Karpas-422 (cell line): ENCODE data around the gene POU5F1. TPM values are rescaled to one million over a fixed set of nuclear protein-coding genes. Genes with fewer than 3 reads are reported as not detected.

Experiments used
- DNase-seq: peaks from one replicate; pipeline ENCODE4 v3.0.0-alpha.2; 2015
- H2AFZ ChIP-seq: fragments of 200-600 bp; sonication (generic); 2 replicates; pipeline ENCODE4 v1.6.1; 2014; ENCODE audit warnings: antibody characterized with exemption, low read length, mixed read lengths
- H3K27ac ChIP-seq: fragments of 200-600 bp; sonication (generic); 2 replicates; pipeline ENCODE4 v1.5.1; 2014; ENCODE audit warnings: mild to moderate bottlenecking, low read length, moderate library complexity
- H3K27me3 ChIP-seq: fragments of 200-600 bp; sonication (generic); 2 replicates; pipeline ENCODE4 v1.6.1; 2014; ENCODE audit warnings: low read length, mixed read lengths
- H3K36me3 ChIP-seq: fragments of 200-600 bp; sonication (generic); 2 replicates; pipeline ENCODE4 v1.6.1; 2014; ENCODE audit warnings: low read length, mixed read lengths; ENCODE audit not compliant: insufficient read depth
- H3K4me1 ChIP-seq: fragments of 200-600 bp; sonication (generic); 2 replicates; pipeline ENCODE4 v1.6.1; 2014; ENCODE audit warnings: mild to moderate bottlenecking, low read length, mixed read lengths
- H3K4me2 ChIP-seq: fragments of 200-600 bp; sonication (generic); 2 replicates; pipeline ENCODE4 v1.6.1; 2014; ENCODE audit warnings: low read length, low read depth, mild to moderate bottlenecking; ENCODE audit not compliant: poor library complexity, severe bottlenecking
- H3K4me3 ChIP-seq: fragments of 200-600 bp; sonication (generic); 2 replicates; pipeline ENCODE4 v1.5.1; 2014; ENCODE audit warnings: mild to moderate bottlenecking, antibody characterized with exemption, low read length, mixed read lengths
- H3K79me2 ChIP-seq: fragments of 200-600 bp; sonication (generic); 2 replicates; pipeline ENCODE4 v1.6.1; 2014; ENCODE audit warnings: mild to moderate bottlenecking, low read length, mixed read lengths
- H3K9ac ChIP-seq: fragments of 200-600 bp; sonication (generic); 2 replicates; pipeline ENCODE4 v1.6.0; 2014; ENCODE audit warnings: low read length
- H3K9me2 ChIP-seq: fragments of 200-600 bp; sonication (generic), shearing (Covaris generic); replicated peaks from 2 replicates; pipeline ENCODE4 v1.6.0; 2014; ENCODE audit warnings: mild to moderate bottlenecking, low read length, moderate library complexity; ENCODE audit not compliant: insufficient read depth
- H3K9me3 ChIP-seq: fragments of 300-700, 200-600 bp; sonication (generic); 2 replicates; pipeline ENCODE4 v1.6.1; 2014; ENCODE audit warnings: low read length, mixed read lengths
- H4K20me1 ChIP-seq: fragments of 200-600 bp; sonication (generic); 2 replicates; pipeline ENCODE4 v1.6.1; 2014; ENCODE audit warnings: mild to moderate bottlenecking, antibody characterized with exemption, low read length, low read depth; ENCODE audit not compliant: insufficient read depth
- total RNA-seq: library from RNA; depleted of rRNA; stranded (reverse); fragments of >200 nt; shearing (Covaris generic); gene quantifications from 2 replicates; pipeline ENCODE4 v1.2.3, GENCODE V29; 2014; ENCODE audit warnings: low replicate concordance

The POU5F1 gene
- total RNA-seq, 1 experiment from 2014 or later: not detected

DNA sequence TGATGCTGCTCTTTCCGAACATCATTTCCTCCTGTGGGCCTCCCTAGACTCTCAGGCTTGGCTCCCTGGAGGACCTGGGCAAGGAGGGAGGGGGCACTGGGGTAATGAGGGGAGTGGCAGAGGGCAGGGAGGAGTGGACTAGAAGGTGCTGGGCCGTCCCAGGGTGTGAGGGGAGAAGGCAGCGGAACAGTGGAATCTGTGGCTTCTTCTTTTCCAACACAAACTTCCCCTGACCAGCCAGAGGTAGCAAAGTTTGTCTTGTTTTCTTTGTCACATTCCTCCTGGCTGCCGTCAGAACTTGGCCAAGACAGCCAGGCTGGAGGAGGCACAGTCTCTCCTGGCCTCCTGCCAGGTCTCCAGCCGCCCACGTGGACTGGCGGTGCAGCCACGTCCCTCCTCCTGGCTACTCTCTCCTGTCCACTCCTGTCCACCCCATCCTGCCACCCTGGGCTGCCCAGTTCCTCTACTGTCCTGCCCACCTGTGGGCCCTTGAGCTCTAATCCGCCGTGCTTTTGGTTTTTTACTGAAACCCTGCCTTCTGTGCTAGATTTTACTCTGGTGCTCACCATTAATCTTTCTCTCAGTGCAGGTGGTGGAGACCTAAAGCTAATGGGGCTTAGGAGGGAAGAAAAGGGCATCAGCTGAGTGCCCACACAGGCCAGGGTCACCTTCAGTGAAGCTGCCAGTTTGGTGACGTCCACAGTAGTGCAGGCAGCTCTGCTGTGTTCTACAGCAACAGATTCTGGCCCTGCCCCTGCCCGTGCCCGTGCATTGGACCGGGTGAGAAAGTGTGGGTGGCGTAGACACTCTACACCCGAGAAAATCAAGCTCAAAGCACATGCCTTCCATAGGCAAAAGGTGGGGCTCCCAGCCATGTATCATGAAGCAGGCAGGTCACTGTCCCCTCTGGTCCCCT lies 47.4 kb downstream of the POU5F1 start:
- no peak overlapping the region for H3K4me2 ChIP-seq
- no peaks in the 10 kb centered on the region for H3K27me3 ChIP-seq
- no peak overlapping the region for H3K9ac ChIP-seq
- H3K9me2 ChIP-seq: no peaks in the 10 kb centered on the region
- H4K20me1 ChIP-seq: no peaks in the 10 kb centered on the region
- H3K36me3 ChIP-seq: no peaks in the 10 kb centered on the region
- H3K4me3 ChIP-seq: no peak overlapping the region
- no peak overlapping the region for H2AFZ ChIP-seq
- H3K4me1 ChIP-seq: no peaks in the 10 kb centered on the region
- no peaks in the 10 kb centered on the region for H3K9me3 ChIP-seq
- no peak overlapping the region for H3K27ac ChIP-seq
- no peaks in the 10 kb centered on the region for H3K79me2 ChIP-seq
- no peak for DNase-seq

DNA sequence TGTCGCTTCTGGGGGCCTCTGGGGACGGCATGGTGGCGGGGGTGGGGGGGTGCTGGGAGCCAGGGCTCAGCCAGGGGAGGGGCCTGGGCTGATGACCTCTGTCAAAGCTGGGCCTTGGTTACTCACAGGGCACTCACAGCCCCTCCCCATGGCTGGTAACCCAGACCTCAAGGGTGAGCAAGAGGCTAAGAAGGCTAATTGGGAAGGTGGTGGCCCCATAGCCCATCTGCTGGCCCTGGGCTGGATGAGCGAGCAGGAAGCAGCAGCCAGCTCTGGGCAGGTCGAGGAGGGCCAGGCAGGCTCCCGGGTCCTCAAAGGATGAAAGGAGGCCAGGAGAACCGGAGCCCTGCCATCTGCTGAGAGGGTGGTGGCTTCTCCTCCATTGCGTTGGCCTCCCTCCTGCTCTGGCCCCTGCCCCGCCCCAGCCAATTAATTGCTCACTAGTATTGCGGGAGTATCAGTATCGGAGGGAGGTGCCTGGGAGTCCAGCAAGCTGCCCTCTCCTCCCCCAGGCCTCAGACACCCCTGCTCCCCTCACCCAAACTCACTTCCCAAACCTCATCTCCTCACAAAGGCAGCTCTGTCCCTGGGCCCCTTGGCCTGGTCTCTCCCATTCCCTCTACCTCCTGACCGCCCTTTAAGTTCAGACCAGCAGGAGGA lies 49.2 kb downstream of the POU5F1 start:
- Histone ChIP-seq H3K9me3 (no peaks in the 10 kb centered on the region), H3K4me3 (no peak overlapping the region), H3K4me1 (no peaks in the 10 kb centered on the region), H3K9ac (no peak overlapping the region), H3K4me2 (no peak overlapping the region), H3K36me3 (no peaks in the 10 kb centered on the region), H3K27me3 (no peaks in the 10 kb centered on the region), H3K79me2 (no peaks in the 10 kb centered on the region), H3K27ac (no peak overlapping the region), H2AFZ (no peak overlapping the region), H4K20me1 (no peaks in the 10 kb centered on the region), H3K9me2 (no peaks in the 10 kb centered on the region)
- DNase-seq: no peak

DNA sequence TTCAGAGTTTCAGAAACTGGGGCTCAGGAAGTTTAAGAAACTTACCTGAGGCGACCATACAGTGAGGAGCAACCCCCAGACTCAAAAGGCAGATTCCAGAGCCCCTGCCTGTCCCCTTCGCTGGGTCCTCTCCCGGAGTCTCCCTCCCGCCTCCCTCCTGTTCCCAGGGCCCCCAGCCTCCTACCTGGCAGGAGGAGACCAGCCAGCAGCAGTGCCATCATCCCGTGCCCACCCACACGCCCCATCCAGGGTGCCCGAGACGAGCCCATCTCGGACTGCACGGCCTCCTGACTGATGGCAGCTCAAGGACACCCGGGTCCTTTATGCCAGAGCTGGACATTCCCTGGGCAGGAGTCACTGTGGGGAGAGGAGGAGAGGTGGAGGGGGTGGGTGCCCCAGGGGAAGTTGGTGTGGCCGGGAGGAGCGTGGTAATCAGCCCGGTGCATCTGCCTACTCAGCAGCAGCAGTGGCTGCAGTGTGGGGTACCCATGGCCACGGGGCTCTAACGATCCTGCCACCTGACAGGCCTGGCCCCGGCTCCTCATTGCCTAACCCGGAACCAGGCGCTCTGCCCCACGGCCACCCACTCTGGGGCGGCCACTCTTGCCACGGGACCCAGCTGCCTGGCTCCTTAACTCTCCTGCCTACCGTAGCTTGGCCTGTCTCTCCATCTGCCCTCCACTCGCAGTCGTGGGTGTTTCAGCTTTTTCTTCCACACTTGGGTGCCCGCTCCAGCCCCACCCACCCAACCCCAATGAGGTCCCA lies 50.1 kb downstream of the POU5F1 start, which contains the start of gene CDSN:
CDSN (minus strand) TSS at position 296 of the 765 bp plus-strand sequence; CDS start at position 269, 27 bp downstream.
- Histone ChIP-seq H3K4me3 (no peak within 1 kb of the TSS), H3K79me2 (no peaks in the 10 kb centered on the region), H3K27ac (no peak within 1 kb of the TSS), H2AFZ (no peak within 1 kb of the TSS), H3K9me2 (no peaks in the 10 kb centered on the region), H3K4me1 (no peaks in the 10 kb centered on the region), H3K36me3 (no peaks in the 10 kb centered on the region), H3K9me3 (no peaks in the 10 kb centered on the region), H4K20me1 (no peaks in the 10 kb centered on the region), H3K4me2 (no peak within 1 kb of the TSS), H3K27me3 (no peaks in the 10 kb centered on the region), H3K9ac (no peak within 1 kb of the TSS)
- no peak for DNase-seq

DNA sequence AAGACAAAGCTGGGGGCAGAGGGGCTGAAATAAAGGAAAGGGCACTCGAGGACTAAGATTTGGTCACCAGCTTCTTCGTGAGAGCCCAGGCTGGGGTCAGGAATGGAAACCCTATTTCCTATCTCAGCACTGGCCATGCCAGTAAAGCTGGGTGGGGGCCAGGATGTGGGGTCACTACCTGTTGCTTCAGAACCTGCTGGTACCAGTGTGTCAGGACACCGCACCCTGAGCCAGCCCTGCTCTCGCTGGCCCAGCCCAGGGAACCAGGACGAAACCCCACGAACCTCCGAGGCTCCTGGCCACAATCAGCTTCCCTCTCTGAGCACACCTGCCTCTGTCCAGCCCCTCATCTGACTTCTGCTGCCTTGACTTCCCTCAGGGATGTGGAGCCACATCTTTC lies 52.3 kb downstream of the POU5F1 start:
- DNase-seq: no peak
- Histone ChIP-seq H3K4me1 (no peaks in the 10 kb centered on the region), H3K4me3 (no peak overlapping the region), H3K79me2 (no peaks in the 10 kb centered on the region), H3K9me3 (no peaks in the 10 kb centered on the region), H3K4me2 (no peak overlapping the region), H2AFZ (no peak overlapping the region), H3K27ac (no peak overlapping the region), H3K9ac (no peak overlapping the region), H3K9me2 (no peaks in the 10 kb centered on the region), H3K36me3 (no peaks in the 10 kb centered on the region), H4K20me1 (no peaks in the 10 kb centered on the region), H3K27me3 (no peaks in the 10 kb centered on the region)

DNA sequence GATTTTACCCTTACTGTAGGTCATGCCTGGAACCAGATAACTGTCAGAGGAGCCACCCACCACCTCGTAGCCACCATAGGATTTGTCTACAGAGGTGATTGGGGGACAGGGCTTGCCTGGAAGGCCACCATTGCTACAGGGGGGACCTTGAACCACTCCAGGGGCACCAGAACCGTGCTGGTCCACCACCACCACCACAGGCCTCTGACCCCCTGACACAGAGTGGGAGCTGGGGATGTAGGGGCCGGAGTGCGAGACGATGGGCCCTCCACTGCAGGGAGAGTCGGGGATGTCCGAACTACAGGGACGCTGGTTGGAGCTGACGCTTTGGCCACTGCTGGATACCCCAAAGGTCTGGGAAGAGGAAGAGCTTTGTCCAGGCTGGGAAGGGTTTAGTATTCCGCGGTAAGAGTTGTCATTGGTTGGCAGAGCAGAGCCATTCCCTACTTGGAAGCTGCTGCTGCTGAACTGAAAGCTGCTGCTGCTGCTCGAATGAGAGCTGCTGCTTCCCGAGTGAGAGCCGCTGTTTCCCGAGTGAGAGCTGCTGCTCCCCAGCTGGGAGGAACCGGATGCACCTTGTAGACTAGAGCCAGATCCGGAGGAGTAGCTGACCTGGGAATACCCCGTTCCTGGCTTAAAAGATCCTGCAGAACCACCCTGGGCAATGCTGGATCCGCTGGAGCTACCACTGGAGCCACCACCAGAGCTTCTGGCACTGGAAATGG lies 53.7 kb downstream of the POU5F1 start:
- no peak overlapping the region for H3K4me2 ChIP-seq

DNA sequence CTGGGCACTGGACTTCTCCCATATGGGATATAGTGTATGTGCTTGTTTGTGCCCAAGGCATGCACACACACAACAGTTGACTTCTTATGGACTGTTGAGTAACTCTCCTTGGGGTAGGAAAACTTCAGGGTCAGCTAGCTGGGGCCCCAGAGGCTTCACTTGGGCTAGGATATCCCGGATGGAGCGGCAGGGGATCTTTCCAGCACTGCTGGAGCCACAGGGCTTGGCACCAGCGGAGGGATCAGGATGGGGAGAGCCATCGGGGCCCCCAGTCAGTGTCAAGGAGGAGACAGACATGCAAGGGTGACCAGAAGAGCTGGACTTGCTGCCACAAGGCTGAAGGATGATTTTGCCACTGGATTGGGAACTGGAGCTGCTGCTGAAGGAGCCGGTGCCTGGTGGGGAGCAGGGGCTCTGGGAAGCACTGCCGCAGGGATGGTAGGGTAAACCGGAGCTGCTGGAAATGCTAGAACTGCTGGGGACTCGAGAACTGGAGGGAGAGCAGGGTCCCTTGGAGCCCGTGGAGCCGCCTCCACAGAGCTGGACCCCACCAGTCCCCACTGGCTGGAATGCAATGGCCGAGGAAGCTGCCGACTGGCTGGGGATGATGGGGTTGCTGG lies 54.4 kb downstream of the POU5F1 start:
- Histone ChIP-seq H3K4me1 (no peaks in the 10 kb centered on the region), H3K9ac (no peak overlapping the region), H4K20me1 (no peaks in the 10 kb centered on the region), H3K79me2 (no peaks in the 10 kb centered on the region), H3K27ac (no peak overlapping the region), H3K4me2 (no peak overlapping the region), H3K9me3 (no peaks in the 10 kb centered on the region), H3K27me3 (no peaks in the 10 kb centered on the region), H2AFZ (no peak overlapping the region), H3K4me3 (no peak overlapping the region), H3K36me3 (no peaks in the 10 kb centered on the region), H3K9me2 (no peaks in the 10 kb centered on the region)
- DNase-seq: no peak

More for the DNA sequence above, 53.7 kb downstream of the POU5F1 start:
- Histone ChIP-seq H3K36me3 (no peaks in the 10 kb centered on the region), H3K4me3 (no peak overlapping the region), H3K27me3 (no peaks in the 10 kb centered on the region), H3K9me3 (no peaks in the 10 kb centered on the region), H3K9ac (no peak overlapping the region), H2AFZ (no peak overlapping the region), H3K4me1 (no peaks in the 10 kb centered on the region), H3K9me2 (no peaks in the 10 kb centered on the region), H3K79me2 (no peaks in the 10 kb centered on the region), H4K20me1 (no peaks in the 10 kb centered on the region), H3K27ac (no peak overlapping the region)
- DNase-seq: no peak

DNA sequence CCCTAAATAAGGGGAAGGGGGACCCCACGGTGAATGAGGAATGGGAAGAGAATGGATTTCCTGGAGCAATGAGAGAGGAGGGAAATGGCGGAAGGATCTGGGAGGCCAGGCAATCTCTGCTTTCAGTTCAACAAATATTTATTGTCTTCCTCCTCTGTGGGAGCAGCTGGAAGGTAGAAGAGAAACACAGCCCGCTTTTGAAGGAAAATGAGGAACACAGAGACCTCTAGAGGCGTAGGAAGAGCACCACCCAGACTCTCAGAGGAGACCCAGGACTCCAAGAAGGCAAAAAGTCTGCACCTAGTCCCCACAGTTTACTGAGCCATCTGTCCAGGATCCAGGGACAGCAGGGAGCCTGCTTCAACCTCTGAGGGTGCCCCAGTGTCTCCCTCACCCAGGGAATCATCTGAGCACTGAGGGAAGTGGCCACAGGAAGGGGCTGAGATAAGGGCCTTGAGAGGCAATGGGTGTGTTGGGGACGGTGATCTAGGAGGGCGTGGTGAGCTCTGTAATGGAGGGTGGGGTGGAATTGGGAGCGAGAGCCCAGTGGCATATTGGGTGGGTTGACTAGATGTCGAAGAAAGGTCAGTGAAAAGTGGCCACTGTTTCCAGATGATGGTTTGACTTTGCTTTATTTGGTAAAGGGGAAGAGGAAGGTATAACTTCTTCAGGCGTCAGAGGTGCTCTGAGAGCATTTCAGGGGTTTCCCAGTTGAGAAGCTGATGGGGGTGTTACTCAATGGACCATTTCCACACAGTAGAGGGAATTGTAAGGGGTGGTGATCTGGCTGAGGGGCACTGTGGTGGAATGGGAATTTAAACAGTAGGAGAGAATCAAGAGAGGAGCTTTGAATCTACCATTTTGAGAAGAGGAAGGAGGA lies 55.3 kb downstream of the POU5F1 start:
- Histone ChIP-seq H2AFZ (no peak overlapping the region), H3K4me3 (no peak overlapping the region)

More for the DNA sequence above, 55.3 kb downstream of the POU5F1 start:
- Histone ChIP-seq H3K4me2 (no peak overlapping the region), H3K27me3 (no peaks in the 10 kb centered on the region), H3K9me2 (no peaks in the 10 kb centered on the region), H4K20me1 (no peaks in the 10 kb centered on the region), H3K79me2 (no peaks in the 10 kb centered on the region), H3K9me3 (no peaks in the 10 kb centered on the region), H3K4me1 (no peaks in the 10 kb centered on the region), H3K9ac (no peak overlapping the region), H3K36me3 (no peaks in the 10 kb centered on the region), H3K27ac (no peak overlapping the region)
- no peak for DNase-seq
